GM12872 (cell line): ENCODE data around the gene RNF208.

Source experiments
- CTCF ChIP-seq: IDR thresholded peaks from 3 replicates; pipeline ENCODE4 v1.5.1; 2011; ENCODE audit warnings: low read depth, mild to moderate bottlenecking, low read length, moderate library complexity; ENCODE audit not compliant: insufficient read depth

RNF208 gene

GRCh38 chr9:137171149-137171900, 50.7 kb downstream of the RNF208 start:
- no peak for TF ChIP-seq CTCF

- no peak for TF ChIP-seq CTCF
These were observed 51.4 kb downstream of the RNF208 start for GRCh38 chr9:137170486-137171148.
